Uterus (tissue), 2 donors: ENCODE results near the gene RASGRF1.

Experiments
- CTCF ChIP-seq, 4 experiments: fragments of 200-600 bp in 2 of 4; fragments of 450-650 bp in 2 of 4; sonication (generic) in 2 of 4; IDR thresholded peaks; one replicate each; pipeline ENCODE4 v1.5.1; 2016 to 2019; ENCODE audit warnings: antibody characterized with exemption in 4 of 4, mild to moderate bottlenecking in 2 of 4, moderate library complexity in 1 of 4
- POLR2A ChIP-seq, 2 donors: fragments of 450-650 bp; IDR thresholded peaks; one replicate each; pipeline ENCODE4 v1.6.1; 2016; ENCODE audit warnings: antibody characterized with exemption in 2 of 2, mild to moderate bottlenecking in 1 of 2, moderate library complexity in 1 of 2

GRCh38 chr15:79065706-79066376 lies 24.7 kb downstream of the RASGRF1 start:
- TF ChIP-seq CTCF (IDR thresholded peaks at IDR 0.05) (no peak), POLR2A (IDR thresholded peaks at IDR 0.05) (no peak)
